Measurements from ENCODE around the gene RAD51D.
A peak's percentile ranks its signal among the peaks of the same experiment; 100 is the strongest.
"Not testable (repeated sequence)": the region's sequence is repeated elsewhere in the genome, so short reads cannot be mapped to it uniquely, and the experiment has no call there.

The RAD51D gene

DNA sequence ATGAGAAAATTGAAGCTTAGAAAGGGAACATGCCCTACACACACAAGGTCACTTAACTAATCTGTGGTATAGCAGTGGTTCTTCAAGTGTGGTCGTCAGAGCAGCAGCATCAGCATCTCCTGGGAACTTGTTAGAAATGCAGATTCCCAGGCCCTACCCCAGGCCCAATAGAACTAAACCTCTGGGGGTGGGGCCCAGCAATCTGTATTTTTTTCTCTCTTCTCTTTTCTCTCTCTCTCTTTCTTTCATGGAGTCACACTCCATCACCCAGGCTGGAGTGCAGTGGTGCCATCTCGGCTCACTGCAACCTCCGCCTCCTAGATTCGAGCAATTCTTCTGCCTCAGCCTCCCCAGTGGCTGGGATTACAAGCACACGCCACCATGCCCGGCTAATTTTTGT is 18.6 kb upstream of the RAD51D start:
- DNase-seq: no peak

GRCh38 chr17:35135322-35135721 is 15.7 kb upstream of the RAD51D start:
- DNase-seq: no peak

DNA sequence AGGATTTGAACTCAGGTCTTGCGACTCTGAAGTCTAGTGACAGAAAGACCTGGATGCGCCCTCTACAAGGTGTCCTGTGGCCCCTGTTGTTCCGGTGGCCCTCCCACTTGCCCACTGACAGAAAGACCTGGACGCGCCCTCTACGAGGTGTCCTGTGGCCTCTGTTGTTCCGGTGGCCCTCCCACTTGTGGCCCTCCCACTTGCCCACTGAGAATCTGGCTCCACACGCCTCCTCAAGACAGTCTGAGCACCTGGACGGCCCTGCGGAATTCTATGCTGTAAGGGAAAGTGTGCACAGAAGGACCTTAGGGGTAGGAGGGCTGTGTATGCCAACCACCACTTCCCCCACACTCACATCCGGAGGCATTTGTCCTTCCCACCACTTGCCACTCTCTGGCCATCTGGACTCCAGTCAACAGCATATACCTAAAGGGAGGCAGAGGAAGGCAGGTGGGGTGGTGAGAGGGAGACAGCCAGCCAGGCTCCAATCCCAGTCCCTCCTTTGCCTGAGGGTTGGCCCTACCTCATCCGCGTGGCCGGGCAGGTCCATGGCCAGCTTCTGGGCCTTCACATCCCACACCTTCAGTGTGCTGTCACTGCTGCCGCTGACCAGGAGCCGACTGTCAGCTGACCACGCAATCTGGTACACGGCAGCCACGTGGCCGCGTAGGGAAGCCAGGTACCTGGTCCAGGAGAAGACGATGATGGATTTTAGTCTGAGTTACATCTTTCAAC is 13.3 kb upstream of the RAD51D start:
- DNase-seq: no peak

GRCh38 chr17:35132099-35132498 is 12.4 kb upstream of the RAD51D start:
- no peak for DNase-seq

- DNase-seq: no peak
Observed at GRCh38 chr17:35130392-35130791, 10.7 kb upstream of the RAD51D start.

DNA sequence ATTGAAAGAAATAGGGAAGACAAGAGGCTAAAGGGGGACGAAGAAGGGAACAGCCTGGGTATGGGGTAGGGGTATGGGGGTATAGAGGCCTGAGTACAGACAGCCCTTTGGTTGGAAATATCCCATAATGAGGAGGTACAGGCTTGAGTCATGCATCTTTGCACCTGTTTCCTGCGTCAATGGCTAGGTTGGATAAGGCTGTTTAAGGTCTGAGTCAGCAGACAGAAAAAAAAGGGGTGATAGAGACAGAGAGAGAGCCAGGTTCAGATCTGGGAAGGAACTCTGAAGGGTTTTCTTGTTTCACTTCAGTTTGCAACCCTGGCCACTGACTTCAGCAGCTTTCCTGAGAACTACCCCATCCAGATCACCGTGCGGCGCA is 10.3 kb upstream of the RAD51D start:
- DNase-seq: no peak

- no peak for DNase-seq
Observed at GRCh38 chr17:35129154-35129972, 9.7 kb upstream of the RAD51D start.

DNA sequence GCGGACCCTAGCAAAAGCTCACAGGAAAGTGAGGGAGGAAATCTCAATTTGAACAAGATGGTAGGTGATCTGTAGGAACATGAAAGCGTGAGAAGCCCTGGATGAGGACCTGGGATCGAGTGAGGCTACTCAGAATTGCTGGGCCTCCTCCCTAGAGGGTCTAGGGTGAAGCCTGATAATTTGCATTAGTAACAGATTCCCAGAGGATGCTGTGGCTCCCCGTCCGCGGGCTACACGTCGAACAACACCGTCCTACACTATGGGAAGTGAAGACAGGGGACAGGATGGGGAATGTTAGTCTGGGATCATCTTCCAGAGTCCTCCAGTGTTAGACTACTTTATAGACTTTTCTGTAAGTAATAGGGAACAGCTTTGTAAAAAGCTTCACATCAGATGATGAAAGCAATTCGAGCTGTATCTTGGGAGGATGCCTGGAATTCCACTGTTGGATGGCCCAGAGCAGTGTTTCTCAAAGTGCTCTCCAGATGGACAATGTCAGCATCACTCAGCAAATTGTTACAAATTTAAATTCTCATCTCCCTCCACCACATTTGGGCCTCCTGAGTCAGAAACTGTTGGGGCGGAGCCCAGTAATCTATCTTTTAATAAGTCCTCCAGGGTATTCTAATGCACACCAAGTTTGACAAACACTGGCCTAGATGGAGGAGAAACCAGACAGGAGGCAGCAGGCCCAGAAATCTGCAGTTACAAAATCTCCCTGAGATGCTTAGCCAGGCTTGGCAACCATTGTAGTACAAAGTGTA is 8.3 kb upstream of the RAD51D start:
- DNase-seq: no peak

- DNase-seq: no peak
Observed at GRCh38 chr17:35121315-35121714, 1.7 kb upstream of the RAD51D start, which contains the start of gene FNDC8. FNDC8 (plus strand) TSS chr17:35121615; CDS start chr17:35121694, 79 bp downstream.

DNA sequence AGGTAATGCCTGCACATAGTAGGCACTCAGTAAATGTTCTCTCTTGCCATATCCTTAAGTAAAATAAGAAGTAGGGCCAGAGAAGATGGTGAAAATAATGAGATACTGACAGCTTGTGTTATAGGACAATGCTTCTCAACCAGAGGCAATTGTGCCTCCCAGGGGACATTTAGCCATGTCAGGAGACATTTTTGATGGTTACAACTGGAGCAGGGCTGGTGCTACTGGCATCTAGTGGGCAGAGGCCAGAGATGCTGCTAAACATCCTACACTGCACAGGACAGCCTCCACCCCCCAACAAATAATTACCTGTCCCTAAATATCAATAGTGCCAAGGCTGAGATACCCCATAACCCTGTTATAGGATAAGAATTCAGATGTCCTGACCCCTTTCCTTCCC is 1.7 kb downstream of the RAD51D start:
- peak in 1 of 2 experiments; percentile 55 for DNase-seq

DNA sequence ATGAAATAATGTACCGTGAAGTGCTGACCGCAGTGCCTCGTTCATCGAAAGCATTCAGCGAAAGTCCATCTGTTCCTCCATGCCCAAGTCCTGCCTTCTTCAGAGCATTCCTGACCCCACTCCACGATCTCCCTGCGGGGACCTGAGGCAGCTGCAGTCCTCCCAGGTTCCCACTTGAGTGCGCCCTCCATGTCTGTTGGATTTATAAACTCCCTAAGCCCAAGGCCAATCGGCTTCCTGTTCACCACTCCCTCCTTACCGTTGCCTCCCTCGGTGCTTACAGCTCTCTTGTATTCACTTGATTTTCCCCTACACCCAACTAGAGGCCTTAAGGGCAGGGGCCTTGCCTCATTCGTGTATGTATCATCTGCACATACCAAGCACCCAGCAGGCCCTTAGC is 2.8 kb downstream of the RAD51D start:
- DNase-seq: no peak

- DNase-seq: not testable (repeated sequence)
Observed at GRCh38 chr17:35110791-35111190, 8.9 kb downstream of the RAD51D start.

DNA sequence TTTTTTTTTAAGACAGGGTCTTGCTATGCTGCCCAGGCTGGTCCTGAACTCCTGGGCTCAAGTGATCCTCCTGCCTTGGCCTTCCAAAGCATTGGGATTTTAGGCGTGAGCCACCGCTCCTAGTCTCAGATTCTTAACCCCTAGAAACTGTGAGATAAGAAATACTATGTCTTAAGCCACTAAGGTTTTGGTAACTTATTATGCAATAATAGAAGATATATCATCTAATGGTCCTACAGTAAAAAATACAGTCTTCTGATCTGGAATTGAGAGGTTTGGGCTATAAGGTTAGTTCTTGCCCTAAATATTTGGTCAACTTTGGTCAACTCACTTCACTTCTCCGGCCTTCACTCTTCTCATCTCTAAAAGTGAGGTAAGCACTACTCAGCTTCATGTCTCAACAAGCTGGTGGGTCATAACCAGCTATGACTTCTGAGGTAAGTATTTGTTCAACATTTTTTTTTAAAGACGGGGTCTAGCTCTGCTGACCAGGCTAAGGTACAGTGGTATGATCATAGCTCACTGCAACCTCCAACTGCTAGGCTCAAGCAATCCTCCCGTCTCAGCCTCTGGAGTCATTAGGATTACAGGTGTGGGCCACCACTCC is 14.7 kb downstream of the RAD51D start:
- DNase-seq: no peak

DNA sequence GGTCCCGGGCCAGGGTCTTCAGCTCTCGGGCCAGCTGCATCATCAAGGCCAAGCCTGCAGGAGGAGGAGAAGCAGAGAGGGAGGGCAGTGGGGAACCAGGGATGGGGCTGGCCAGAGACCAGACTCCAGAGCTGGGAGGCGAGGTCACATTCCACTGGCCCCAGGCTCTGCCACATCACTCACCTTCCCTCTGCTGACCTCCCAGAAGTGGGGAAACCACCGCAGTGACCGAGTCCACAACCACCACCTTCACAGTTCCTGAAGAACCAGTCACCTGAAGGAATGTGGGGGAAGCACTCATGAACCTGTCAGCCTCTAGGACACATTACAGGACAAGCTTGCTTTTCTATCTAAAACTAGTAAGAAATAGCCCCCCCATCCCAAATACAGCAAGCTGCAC is 16.4 kb downstream of the RAD51D start:
- DNase-seq: no peak

DNA sequence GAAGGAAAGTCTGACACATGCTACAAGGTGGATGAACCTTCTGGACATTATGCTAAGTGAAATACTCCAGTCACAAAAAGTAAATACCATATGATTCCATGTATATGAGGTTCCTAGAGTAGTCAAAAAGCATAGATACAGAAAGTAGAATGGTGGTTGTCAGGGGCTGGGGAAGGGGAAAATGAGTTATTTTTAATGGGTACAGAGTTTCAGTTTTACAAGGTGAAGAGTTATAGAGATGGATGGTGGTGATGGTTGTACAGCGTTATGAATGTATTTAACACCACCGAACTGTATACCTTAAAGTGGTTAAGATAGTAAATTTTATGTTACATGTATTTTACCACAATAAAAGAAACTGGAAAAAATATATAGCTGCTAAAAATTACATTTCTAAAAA is 17.9 kb downstream of the RAD51D start:
- DNase-seq: no peak

GRCh38 chr17:35101036-35101435 is 18.6 kb downstream of the RAD51D start:
- DNase-seq: no peak

- peak; percentile 76 to 89 for DNase-seq
Observed at GRCh38 chr17:35099908-35100307, 19.8 kb downstream of the RAD51D start.

DNA sequence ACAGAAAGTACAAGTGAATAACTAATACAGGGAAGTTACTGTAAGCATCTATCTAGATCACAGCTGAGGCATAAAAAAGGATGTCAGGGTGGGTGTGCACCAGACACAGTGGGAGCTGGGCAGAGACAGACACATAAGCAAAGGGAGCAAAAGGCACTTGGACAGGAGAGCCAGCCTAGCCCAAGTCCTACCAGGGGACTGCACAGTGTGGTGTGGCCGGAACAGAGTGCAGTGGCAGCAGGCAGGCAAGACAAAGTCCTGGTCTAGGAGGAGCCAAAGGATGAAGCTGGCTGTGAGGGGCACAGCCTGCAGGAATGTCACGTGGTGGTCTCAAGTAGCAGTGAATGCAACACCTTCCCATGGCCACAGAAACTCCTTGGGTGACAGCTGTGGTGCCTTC is 21.9 kb downstream of the RAD51D start:
- no peak for DNase-seq

- DNase-seq: no peak
Observed at GRCh38 chr17:35095741-35096140, 23.9 kb downstream of the RAD51D start.

DNA sequence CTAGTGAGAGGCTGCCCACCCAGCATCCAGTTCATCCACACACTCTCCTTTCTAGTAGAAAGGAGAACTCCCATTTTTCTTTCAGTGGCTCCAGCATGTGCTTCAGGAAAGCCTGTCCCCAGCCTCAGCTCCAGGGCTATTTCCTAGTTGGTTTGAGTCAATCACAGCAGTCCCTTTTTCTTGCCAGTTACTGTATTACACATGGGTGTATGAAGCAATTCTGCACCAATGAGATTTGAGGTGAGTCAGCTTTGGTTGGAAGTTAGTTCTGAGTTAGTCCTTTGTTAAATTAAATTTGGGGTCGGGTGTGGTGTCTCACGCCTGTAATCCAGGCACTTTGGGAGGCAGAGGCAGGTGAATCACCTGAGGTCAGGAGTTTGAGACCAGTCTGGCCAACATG is 24.8 kb downstream of the RAD51D start:
- no peak for DNase-seq

GRCh38 chr17:35090707-35091106 is 29.0 kb downstream of the RAD51D start:
- DNase-seq: not testable (repeated sequence)

DNA sequence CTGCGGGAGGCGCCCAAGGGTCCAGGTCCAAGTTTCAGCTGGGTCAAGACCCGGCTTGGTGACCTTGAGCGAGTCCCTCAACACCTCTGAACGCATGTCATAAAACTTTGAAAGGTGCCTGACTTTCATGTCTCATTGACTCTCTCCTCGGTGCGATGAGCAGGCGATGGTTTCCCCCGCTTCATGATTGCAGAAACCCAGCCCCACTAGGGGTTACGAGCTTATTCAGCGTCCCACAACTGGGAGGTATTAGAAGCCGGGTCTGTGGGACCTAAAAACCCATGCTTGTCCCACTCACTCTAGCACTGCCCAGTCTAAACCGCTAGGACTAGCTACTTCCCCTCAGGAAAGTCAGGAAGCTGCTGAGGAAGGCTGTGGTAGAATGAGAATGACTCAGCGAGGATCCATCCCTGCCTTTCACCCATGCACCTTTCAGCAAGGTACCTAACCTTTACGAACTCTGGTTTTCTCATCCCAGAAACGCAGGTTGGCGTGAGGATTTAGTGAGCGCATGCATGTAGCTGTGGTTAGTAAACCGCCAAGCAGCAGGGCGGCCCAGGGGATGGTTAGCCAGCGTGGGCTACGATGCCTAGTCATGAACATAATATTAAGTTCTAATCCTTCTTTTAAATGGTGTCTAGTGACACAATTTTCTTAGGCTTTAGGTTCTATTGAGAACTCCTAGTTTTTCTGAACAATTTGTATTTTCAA is 29.9 kb downstream of the RAD51D start:
- DNase-seq: peak in 1 of 2 experiments; percentile 27
